ENCODE data around the gene ZNF835.

Gene ZNF835

GRCh38 chr19:56671613-56671994 lies at the start of gene ZNF835:
TSS of gene ZNF835 (minus strand) at chr19:56671757. CDS start at chr19:56665198, 6,559 bp downstream.
- TF ChIP-seq CTCF (IDR thresholded peaks at IDR 0.05; ENCODE audit: borderline replicate concordance, insufficient read depth, low read depth, low read length) = no peak
- no peak within 1 kb of the TSS for H3K4me3 ChIP-seq (ENCODE audit: low read depth, low read length)

- H3K4me3 ChIP-seq (ENCODE audit: low read depth, low read length) = no peak overlapping the region
- TF ChIP-seq CTCF (IDR thresholded peaks at IDR 0.05; ENCODE audit: borderline replicate concordance, insufficient read depth, low read depth, low read length) = no peak
Observed at GRCh38 chr19:56720281-56720680, 48.7 kb upstream of the ZNF835 start.

- no peak overlapping the region for H3K4me3 ChIP-seq (ENCODE audit: low read depth, low read length)
- no peak for TF ChIP-seq CTCF (IDR thresholded peaks at IDR 0.05; ENCODE audit: borderline replicate concordance, insufficient read depth, low read depth, low read length)
Observed at GRCh38 chr19:56718231-56718630, 46.7 kb upstream of the ZNF835 start.

- no peak overlapping the region for H3K4me3 ChIP-seq (ENCODE audit: low read depth, low read length)
- TF ChIP-seq CTCF (IDR thresholded peaks at IDR 0.05; ENCODE audit: borderline replicate concordance, insufficient read depth, low read depth, low read length) = no peak
Observed at GRCh38 chr19:56712611-56713276, 41.2 kb upstream of the ZNF835 start.

GRCh38 chr19:56710437-56710836 lies 38.9 kb upstream of the ZNF835 start:
- TF ChIP-seq CTCF (IDR thresholded peaks at IDR 0.05; ENCODE audit: borderline replicate concordance, insufficient read depth, low read depth, low read length) = no peak
- H3K4me3 ChIP-seq (ENCODE audit: low read depth, low read length) = no peak overlapping the region

- TF ChIP-seq CTCF (IDR thresholded peaks at IDR 0.05; ENCODE audit: borderline replicate concordance, insufficient read depth, low read depth, low read length) = no peak
- no peak overlapping the region for H3K4me3 ChIP-seq (ENCODE audit: low read depth, low read length)
Observed at GRCh38 chr19:56707821-56708220, 36.3 kb upstream of the ZNF835 start.

- no peak overlapping the region for H3K4me3 ChIP-seq (ENCODE audit: low read depth, low read length)
- TF ChIP-seq CTCF (IDR thresholded peaks at IDR 0.05; ENCODE audit: borderline replicate concordance, insufficient read depth, low read depth, low read length) = no peak
Observed at GRCh38 chr19:56705939-56706338, 34.4 kb upstream of the ZNF835 start.
